ENCODE data around the gene GCSH.

The GCSH gene

GRCh38 chr16:81036751-81037350 is 59.3 kb downstream of the GCSH start:
- Mint-ChIP-seq H3K4me1 (peaks cover 24% of the 10 kb centered on the region), H3K4me3 (peak overlapping the region; percentile 90), H3K36me3 (ENCODE audit: low read depth) (peaks cover 55% of the 10 kb centered on the region), H3K9me3 (peaks cover 6% of the 10 kb centered on the region), H3K27ac (no peak overlapping the region), H3K27me3 (ENCODE audit: low read depth, poor library complexity) (no peaks in the 10 kb centered on the region)
- TF ChIP-seq, protein P1, sequence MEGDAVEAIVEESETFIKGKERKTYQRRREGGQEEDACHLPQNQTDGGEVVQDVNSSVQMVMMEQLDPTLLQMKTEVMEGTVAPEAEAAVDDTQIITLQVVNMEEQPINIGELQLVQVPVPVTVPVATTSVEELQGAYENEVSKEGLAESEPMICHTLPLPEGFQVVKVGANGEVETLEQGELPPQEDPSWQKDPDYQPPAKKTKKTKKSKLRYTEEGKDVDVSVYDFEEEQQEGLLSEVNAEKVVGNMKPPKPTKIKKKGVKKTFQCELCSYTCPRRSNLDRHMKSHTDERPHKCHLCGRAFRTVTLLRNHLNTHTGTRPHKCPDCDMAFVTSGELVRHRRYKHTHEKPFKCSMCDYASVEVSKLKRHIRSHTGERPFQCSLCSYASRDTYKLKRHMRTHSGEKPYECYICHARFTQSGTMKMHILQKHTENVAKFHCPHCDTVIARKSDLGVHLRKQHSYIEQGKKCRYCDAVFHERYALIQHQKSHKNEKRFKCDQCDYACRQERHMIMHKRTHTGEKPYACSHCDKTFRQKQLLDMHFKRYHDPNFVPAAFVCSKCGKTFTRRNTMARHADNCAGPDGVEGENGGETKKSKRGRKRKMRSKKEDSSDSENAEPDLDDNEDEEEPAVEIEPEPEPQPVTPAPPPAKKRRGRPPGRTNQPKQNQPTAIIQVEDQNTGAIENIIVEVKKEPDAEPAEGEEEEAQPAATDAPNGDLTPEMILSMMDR (IDR thresholded peaks at IDR 0.05): no peak
- no peak for DNase-seq

- H3K4me3 Mint-ChIP-seq: peak overlapping the region; percentile 90
Observed at GRCh38 chr16:81035975-81036750, 60.0 kb downstream of the GCSH start.

DNA sequence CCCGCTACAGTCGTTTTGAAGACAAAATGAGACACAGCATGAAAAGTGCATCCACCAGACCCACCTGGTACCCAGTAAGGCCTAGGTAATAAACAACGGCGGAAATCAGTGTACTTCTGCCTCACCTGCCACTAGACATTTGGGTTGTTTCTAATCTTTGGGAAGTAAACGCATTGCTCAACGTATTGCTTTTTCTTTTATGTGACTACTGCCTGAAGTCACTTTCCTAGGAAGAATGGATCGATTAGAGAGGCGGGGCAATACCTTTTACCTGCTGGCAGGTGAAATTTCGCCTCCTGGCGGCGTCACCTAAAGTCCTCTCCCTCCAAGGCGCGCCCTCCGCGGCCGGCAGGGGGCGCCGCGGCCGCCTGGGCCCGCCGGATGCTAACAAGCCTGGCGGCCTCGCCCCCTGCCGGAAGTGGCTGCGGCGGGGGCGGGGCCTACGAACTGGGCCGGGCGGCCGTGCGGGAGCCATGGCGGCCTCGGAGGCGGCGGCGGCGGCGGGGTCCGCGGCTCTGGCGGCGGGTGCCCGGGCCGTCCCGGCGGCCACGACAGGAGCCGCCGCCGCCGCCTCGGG is 60.7 kb downstream of the GCSH start, which contains the start of gene ATMIN:
TSS of gene ATMIN (plus strand) at position 445 of the 577 bp plus-strand sequence. CDS start at position 474, 29 bp downstream.
- H3K9me3 Mint-ChIP-seq: peaks cover 6% of the 10 kb centered on the region
- peak; percentile 92 for DNase-seq
- TF ChIP-seq, protein P1 (IDR thresholded peaks at IDR 0.05): peak; percentile 81

More at GRCh38 chr16:81035975-81036750, 60.0 kb downstream of the GCSH start:
- DNase-seq: peak; percentile 54
- TF ChIP-seq, protein P1 (IDR thresholded peaks at IDR 0.05): no peak
- Mint-ChIP-seq H3K9me3 (peaks cover 6% of the 10 kb centered on the region), H3K27ac (no peak overlapping the region), H3K27me3 (ENCODE audit: low read depth, poor library complexity) (no peaks in the 10 kb centered on the region), H3K36me3 (ENCODE audit: low read depth) (peaks cover 52% of the 10 kb centered on the region), H3K4me1 (peaks cover 24% of the 10 kb centered on the region)

More for the DNA sequence above, 60.7 kb downstream of the GCSH start, which contains the start of gene ATMIN:
- Mint-ChIP-seq H3K36me3 (ENCODE audit: low read depth) (peaks cover 48% of the 10 kb centered on the region), H3K27ac (no peak within 1 kb of the TSS), H3K4me3 (peak within 1 kb of the TSS; percentile 90), H3K27me3 (ENCODE audit: low read depth, poor library complexity) (no peaks in the 10 kb centered on the region), H3K4me1 (peaks cover 24% of the 10 kb centered on the region)

All from nephron progenitor cell (in vitro differentiated cells).